ENCODE measurements around the gene SNRNP48.
A peak's percentile ranks its signal among the peaks of the same experiment; 100 is the strongest.

Gene SNRNP48

DNA sequence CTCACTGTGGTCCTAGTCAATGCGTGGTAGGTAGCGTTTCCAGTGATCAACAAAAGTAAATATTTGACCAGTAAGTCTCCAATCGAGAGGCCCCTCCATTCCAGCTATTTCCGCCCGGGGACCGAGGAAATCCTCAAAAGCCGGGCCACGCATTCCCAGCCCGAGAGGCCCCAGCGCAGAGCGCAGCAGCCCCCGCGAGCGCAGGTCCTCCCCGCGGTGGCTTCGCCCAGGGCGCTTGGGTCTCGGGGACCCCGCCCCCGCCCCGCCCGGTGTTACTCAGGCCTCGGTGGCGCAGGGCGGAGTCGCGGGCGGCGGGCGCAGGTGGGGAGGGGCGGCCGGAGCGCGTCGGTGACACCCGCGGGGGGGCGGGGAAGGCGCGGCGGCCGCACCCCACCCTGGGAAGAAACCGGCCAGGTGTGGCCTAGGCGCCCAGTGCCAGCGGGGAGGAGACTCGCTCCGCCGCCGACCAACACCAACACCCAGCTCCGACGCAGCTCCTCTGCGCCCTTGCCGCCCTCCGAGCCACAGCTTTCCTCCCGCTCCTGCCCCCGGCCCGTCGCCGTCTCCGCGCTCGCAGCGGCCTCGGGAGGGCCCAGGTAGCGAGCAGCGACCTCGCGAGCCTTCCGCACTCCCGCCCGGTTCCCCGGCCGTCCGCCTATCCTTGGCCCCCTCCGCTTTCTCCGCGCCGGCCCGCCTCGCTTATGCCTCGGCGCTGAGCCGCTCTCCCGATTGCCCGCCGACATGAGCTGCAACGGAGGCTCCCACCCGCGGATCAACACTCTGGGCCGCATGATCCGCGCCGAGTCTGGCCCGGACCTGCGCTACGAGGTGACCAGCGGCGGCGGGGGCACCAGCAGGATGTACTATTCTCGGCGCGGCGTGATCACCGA lies 48.6 kb upstream of the SNRNP48 start, which contains the start of gene DSP (continued):
- TF ChIP-seq ZNF335 (tag by site-specific recombination; conservative IDR thresholded peaks at IDR 0.05) (peak; percentile 9; the same call in 1 of the 2 replicates), ZNF391 (tag by site-specific recombination; IDR thresholded peaks at IDR 0.05; ENCODE audit: borderline replicate concordance, low read depth) (peak; percentile 27; the same call in 1 of the 2 replicates), SCRT2 (tag by site-specific recombination; IDR thresholded peaks at IDR 0.05) (0 out of 2 replicates have a peak, but pooled peaks have one; percentile 26), ZNF23 (tag by site-specific recombination; IDR thresholded peaks at IDR 0.05; ENCODE audit: borderline replicate concordance) (no peak; the same call in 1 of the 2 replicates), ZSCAN16 (tag by site-specific recombination; IDR thresholded peaks at IDR 0.05) (0 out of 2 replicates have a peak, but pooled peaks have one; percentile 35), ZNF658 (tag by site-specific recombination; IDR thresholded peaks at IDR 0.05) (no peak), ZNF449 (tag by site-specific recombination; IDR thresholded peaks at IDR 0.05) (peak; percentile 17; the same call in 1 of the 2 replicates), ZNF600 (tag by site-specific recombination; IDR thresholded peaks at IDR 0.05) (peak; percentile 96), ZNF843 (tag by site-specific recombination; IDR thresholded peaks at IDR 0.05) (0 out of 2 replicates have a peak, but pooled peaks have one; percentile 20), ZNF423 (tag by site-specific recombination; IDR thresholded peaks at IDR 0.05) (peak; percentile 80), ZNF366 (tag by site-specific recombination; conservative IDR thresholded peaks at IDR 0.05) (0 out of 2 replicates have a peak, but pooled peaks have one; percentile 8), PRDM6 (tag by site-specific recombination; IDR thresholded peaks at IDR 0.05) (no peak; the same call in 1 of the 2 replicates), ZNF146 (tag by site-specific recombination; IDR thresholded peaks at IDR 0.05) (peak; percentile 58), SP7 (tag by site-specific recombination; IDR thresholded peaks at IDR 0.05) (peak; percentile 62), ZNF10 (tag by site-specific recombination; IDR thresholded peaks at IDR 0.05) (peak; percentile 9; the same call in 1 of the 2 replicates), ZNF132 (tag by site-specific recombination; IDR thresholded peaks at IDR 0.05; ENCODE audit: borderline replicate concordance) (no peak), KLF10 (tag by site-specific recombination; IDR thresholded peaks at IDR 0.05) (peak; percentile 83), ZNF76 (tag by site-specific recombination; IDR thresholded peaks at IDR 0.05; ENCODE audit: borderline replicate concordance, low read depth) (peak; percentile 57; the same call in 1 of the 2 replicates), YY2 (tag by site-specific recombination; IDR thresholded peaks at IDR 0.05) (peak; percentile 31; the same call in 1 of the 2 replicates), ZNF292 (tag by site-specific recombination; IDR thresholded peaks at IDR 0.05; ENCODE audit: borderline replicate concordance, low read depth) (no peak), ZNF341 (tag by site-specific recombination; IDR thresholded peaks at IDR 0.05; ENCODE audit: low read depth) (peak; percentile 45; the same call in 1 of the 2 replicates)
- TF ChIP-seq, protein P1, sequence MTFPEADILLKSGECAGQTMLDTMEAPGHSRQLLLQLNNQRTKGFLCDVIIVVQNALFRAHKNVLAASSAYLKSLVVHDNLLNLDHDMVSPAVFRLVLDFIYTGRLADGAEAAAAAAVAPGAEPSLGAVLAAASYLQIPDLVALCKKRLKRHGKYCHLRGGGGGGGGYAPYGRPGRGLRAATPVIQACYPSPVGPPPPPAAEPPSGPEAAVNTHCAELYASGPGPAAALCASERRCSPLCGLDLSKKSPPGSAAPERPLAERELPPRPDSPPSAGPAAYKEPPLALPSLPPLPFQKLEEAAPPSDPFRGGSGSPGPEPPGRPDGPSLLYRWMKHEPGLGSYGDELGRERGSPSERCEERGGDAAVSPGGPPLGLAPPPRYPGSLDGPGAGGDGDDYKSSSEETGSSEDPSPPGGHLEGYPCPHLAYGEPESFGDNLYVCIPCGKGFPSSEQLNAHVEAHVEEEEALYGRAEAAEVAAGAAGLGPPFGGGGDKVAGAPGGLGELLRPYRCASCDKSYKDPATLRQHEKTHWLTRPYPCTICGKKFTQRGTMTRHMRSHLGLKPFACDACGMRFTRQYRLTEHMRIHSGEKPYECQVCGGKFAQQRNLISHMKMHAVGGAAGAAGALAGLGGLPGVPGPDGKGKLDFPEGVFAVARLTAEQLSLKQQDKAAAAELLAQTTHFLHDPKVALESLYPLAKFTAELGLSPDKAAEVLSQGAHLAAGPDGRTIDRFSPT (tag by site-specific recombination; IDR thresholded peaks at IDR 0.05) = peak; percentile 64; the same call in 1 of the 2 replicates
- TF ChIP-seq, protein P2, sequence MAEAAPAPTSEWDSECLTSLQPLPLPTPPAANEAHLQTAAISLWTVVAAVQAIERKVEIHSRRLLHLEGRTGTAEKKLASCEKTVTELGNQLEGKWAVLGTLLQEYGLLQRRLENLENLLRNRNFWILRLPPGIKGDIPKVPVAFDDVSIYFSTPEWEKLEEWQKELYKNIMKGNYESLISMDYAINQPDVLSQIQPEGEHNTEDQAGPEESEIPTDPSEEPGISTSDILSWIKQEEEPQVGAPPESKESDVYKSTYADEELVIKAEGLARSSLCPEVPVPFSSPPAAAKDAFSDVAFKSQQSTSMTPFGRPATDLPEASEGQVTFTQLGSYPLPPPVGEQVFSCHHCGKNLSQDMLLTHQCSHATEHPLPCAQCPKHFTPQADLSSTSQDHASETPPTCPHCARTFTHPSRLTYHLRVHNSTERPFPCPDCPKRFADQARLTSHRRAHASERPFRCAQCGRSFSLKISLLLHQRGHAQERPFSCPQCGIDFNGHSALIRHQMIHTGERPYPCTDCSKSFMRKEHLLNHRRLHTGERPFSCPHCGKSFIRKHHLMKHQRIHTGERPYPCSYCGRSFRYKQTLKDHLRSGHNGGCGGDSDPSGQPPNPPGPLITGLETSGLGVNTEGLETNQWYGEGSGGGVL (tag by site-specific recombination; IDR thresholded peaks at IDR 0.05) = peak; percentile 48; the same call in 1 of the 2 replicates
- TF ChIP-seq, protein P3, sequence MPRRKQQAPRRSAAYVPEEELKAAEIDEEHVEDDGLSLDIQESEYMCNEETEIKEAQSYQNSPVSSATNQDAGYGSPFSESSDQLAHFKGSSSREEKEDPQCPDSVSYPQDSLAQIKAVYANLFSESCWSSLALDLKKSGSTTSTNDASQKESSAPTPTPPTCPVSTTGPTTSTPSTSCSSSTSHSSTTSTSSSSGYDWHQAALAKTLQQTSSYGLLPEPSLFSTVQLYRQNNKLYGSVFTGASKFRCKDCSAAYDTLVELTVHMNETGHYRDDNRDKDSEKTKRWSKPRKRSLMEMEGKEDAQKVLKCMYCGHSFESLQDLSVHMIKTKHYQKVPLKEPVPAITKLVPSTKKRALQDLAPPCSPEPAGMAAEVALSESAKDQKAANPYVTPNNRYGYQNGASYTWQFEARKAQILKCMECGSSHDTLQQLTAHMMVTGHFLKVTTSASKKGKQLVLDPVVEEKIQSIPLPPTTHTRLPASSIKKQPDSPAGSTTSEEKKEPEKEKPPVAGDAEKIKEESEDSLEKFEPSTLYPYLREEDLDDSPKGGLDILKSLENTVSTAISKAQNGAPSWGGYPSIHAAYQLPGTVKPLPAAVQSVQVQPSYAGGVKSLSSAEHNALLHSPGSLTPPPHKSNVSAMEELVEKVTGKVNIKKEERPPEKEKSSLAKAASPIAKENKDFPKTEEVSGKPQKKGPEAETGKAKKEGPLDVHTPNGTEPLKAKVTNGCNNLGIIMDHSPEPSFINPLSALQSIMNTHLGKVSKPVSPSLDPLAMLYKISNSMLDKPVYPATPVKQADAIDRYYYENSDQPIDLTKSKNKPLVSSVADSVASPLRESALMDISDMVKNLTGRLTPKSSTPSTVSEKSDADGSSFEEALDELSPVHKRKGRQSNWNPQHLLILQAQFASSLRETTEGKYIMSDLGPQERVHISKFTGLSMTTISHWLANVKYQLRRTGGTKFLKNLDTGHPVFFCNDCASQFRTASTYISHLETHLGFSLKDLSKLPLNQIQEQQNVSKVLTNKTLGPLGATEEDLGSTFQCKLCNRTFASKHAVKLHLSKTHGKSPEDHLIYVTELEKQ (tag by site-specific recombination; IDR thresholded peaks at IDR 0.05; ENCODE audit: borderline replicate concordance) = peak; percentile 44; the same call in 1 of the 2 replicates
- TF ChIP-seq, protein P4, sequence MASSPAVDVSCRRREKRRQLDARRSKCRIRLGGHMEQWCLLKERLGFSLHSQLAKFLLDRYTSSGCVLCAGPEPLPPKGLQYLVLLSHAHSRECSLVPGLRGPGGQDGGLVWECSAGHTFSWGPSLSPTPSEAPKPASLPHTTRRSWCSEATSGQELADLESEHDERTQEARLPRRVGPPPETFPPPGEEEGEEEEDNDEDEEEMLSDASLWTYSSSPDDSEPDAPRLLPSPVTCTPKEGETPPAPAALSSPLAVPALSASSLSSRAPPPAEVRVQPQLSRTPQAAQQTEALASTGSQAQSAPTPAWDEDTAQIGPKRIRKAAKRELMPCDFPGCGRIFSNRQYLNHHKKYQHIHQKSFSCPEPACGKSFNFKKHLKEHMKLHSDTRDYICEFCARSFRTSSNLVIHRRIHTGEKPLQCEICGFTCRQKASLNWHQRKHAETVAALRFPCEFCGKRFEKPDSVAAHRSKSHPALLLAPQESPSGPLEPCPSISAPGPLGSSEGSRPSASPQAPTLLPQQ (tag by site-specific recombination; IDR thresholded peaks at IDR 0.05) = peak; percentile 82; the same call in 1 of the 2 replicates
